HS-5 (cell line): ENCODE measurements around the gene CD226.
A peak's percentile ranks its signal among the peaks of the same experiment; 100 is the strongest.
"Not testable (repeated sequence)": the region's sequence is repeated elsewhere in the genome, so short reads cannot be mapped to it uniquely, and the experiment has no call there.

Source experiments
- DNase-seq: peaks from one replicate; pipeline ENCODE4 v3.0.0-alpha.2; 2012; ENCODE audit warnings: low read depth

CD226 gene

DNA sequence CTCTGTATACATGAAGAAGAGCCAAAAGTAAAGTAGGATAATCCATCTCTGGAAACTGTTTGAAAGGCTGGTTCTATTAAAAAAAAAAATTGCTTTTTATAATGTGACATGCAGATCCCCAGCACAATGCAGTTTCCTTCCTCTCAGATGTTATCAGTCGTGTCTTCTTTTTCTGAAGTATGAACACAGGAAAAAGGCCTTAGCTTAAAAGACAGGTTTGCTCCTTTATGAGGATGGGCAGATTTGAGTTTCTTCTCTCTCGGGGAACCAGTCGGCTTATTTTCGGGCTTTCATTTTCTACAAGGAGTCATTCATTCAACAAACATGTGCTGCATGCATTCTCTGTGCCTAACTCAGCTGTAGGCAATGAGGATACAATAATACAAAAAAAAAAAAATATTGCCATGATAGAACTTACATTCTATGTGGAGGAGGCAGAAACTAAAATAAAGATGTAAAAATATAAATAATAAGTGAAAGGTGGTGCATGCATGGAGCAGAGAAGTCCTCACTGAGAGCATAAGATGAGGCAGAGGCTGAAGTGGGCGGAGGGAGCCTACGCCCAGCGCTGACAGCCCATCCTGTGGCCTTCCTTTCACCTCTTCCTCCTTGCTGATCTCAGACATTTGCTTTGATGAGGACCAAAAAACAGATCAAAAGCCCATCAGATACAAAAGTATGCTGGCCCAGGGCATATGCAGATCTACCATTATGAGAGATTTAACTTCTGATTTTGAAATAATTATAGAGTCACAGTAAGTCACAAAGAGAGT lies at the start of gene CD226:
Gene CD226, minus strand, starts transcription at position 513 of the 773 bp plus-strand sequence. Its CDS starts 467 bp downstream, at position 46.
- DNase-seq: no peak

GRCh38 chr18:69996951-69997798 lies 49.5 kb upstream of the CD226 start:
- no peak for DNase-seq

DNA sequence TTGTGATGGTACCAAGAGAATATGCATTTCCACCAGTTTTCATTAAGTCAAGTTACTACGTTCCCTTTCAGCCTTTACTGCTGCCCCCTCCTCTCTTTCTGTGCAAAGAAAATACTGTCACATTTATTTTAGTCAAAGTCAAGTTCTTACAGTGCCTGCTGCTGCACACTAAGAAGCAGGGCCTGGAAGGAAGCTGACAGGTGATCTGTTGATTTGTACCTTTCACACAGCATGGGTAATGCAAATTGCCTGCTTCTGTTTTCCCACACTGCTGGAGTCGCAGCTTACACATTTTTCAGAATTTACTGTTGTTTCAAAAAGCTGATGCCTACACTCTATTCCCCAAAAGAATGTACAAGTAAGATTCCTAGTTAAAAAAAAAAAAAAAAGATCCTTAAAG lies 48.7 kb upstream of the CD226 start:
- no peak for DNase-seq

DNA sequence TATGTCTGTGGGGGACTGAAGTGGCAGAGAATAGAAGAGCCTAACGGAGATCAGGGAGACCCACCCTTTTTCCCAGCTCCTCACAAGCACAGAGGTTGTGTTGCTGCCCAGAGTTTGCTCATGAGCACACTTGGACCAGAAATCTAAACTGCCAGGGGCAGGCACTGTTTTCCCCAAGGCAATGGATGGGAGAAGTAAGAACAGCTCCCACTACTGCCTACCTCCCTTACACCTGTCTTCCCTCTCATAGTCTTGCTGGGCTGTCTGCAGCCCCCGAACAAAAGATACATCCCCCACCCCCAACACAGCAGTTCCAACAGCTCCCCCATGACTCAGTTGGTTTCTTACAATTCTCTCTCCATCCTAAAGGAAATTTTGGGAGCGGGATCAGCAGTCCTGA lies 48.1 kb upstream of the CD226 start:
- no peak for DNase-seq

DNA sequence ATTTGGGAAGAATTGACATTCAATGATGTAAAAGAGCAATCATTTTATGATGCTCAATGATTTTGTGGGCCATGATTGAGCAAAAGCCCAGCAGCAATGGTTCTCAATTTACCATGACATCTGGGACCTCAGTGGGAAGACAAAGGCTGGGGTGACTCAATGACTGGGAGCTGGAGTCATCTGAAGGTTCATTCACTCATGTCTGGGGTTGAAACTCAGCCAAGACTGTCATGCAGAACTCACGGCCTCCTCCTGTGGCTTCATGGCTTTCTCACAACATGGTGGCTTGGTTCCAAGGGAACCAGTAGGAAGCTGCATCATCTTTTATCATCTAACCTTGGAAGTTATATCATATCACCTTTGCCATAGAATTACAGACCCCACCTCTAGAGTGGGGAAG lies 45.1 kb upstream of the CD226 start:
- DNase-seq: peak; percentile 9

GRCh38 chr18:69987870-69988269 lies 40.2 kb upstream of the CD226 start:
- DNase-seq: no peak

- DNase-seq: no peak
These were observed 37.6 kb upstream of the CD226 start for GRCh38 chr18:69985239-69985638.

GRCh38 chr18:69982417-69982816 lies 34.7 kb upstream of the CD226 start:
- DNase-seq: no peak

DNA sequence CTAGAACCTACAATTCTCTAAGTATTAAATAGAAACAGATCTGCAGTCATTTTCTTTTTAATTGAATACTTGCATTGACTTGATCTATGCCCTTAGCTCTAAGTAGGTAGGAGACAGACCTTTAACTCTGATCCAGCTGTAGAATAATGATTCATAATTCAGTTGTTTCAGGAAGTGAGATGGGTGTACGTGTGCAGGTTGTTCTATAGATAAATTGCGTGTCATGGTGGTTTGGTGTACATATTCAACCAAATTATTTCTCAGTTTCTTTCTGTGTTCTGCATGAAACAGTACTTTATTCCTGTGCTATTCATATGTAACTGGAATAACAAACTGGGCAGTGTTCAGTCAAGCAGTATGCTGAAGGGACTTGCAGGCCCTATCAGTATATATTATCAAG lies 34.3 kb upstream of the CD226 start:
- DNase-seq: no peak

DNA sequence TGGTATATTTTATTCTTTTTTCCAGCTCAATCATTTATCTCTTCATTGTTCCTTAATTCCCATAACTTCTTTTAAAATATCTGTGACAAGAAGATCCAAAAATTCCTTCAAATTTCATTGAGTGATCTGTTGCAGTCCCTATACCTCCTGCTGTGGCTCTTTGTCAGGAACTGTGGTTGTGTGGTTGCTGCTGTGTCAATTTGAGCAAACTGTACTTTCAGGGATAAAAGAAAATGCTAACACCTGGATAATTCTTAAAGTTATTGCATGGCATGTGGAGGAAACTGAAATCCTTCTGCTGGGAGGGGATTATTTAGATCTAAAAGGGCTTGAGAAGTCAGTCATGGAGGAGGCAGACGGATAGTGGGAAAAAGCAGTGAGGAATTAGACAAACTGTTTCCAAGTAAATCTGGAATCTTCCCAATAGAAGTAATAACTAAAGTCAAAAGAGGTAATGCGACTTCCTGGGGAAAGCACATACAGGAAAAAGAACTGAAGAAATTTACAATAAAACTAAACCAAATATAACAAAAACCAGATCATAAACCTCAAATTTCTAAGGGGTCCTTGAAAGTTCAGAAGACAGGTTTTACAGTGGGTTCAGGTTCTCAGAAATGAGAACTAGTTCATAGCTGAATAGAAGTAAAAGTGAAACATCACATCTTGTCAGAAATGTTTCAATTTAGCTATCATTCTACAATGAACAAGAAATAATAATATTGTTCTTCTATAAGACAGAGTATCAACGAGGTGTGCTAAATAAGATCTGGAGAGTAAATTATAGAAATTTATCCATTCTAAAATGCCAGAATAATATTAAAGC lies 33.5 kb upstream of the CD226 start:
- no peak for DNase-seq

GRCh38 chr18:69980509-69980908 lies 32.8 kb upstream of the CD226 start:
- no peak for DNase-seq

- DNase-seq: no peak
These were observed 31.4 kb upstream of the CD226 start for GRCh38 chr18:69978732-69979715.

DNA sequence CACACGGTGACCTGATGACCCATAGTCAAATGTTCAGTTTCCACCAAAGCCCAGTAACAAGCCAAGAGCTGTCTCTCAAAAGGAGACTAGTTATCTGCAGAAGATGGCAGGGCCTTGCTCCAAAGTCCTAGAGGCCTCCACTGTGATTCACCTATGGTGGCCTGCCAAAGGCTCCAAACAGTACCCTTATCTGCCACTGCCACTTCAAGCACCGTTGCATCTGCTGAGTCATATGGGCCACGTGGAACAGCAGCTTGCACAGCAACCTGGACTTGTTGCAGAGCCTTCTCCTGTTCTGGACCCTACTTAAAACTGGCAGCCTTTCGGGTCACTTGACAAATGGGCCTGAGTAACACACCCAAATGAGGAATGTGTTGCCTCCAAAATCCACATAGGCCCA lies 27.6 kb upstream of the CD226 start:
- DNase-seq: not testable (repeated sequence)

- DNase-seq: no peak
These were observed 26.7 kb upstream of the CD226 start for GRCh38 chr18:69974365-69974764.

DNA sequence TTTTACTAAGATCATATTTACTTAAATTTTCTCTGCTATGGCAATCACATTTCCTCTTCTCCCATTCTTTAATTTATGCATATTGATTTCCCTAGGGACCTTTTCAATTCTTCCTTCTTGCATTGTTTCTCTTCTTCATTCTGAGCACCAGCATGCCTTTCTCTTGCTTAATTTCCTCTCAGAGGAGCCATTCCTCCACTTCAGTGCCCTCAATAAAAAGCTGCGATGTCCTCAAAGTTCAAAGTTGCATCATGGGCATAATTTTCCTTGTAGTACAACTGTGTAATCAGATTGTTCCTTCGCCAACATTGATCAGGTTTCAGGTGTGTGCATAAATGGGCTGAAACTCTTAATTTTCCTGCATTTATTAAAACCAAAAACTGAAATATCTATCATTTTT lies 21.8 kb upstream of the CD226 start:
- no peak for DNase-seq

- DNase-seq: no peak
These were observed 20.4 kb upstream of the CD226 start for GRCh38 chr18:69968039-69968438.

DNA sequence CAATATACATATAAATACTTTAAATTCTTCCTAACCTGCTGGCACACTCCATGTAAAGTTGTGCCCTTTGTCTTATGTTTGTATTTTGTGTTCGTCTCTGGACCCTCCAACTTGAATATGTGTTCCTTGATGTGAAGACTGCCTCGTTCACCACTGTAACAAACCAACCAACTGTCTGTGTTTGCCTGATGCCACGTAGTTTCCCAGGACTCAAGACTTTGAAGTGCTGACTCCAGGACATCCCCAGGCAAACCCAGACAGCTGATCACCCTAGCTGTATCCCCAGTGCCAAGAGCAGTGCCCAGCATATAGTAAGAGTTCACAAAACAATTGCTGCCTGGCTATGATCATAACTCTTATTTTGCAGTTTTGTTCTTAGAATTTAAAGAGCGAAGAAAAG lies 15.5 kb upstream of the CD226 start:
- DNase-seq: no peak

- DNase-seq: no peak
These were observed 14.0 kb upstream of the CD226 start for GRCh38 chr18:69961718-69962117.

DNA sequence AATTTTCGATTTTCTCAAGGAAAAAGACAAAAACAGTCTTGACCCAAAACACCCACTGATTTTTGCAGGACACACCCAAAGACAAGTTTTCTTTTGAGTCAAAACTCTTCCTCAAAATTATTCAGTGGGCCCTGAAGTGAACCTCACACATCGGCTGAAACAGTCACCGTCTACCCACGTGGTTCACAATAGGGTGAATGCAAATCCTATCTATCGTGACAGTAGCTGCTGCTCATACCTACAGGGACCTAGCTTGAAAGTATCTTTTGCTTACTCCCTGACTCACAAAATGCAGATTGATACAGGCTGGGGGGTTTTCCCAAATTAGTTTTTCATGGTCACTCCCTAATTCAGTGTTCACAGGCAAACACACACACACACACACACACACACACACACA lies 10.7 kb upstream of the CD226 start:
- DNase-seq: no peak

DNA sequence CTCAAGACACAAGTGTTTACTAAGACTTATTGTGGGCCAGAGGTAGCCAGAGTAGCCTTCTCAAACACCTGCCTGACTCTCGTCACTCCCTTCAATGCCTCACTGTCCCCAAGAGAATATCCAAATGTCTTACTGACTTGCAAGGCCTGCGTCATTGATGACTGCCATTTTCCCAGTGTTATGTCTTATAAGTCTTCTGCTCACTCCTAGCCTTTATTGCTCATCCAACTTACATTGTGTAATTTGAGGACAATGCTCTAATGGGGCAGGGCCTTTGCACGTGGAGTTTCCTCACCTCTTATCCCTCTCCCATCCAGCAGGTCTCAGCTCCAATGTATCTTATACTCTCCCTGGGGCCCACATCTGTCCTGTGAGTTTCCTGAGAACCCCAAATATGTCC lies 10.1 kb upstream of the CD226 start:
- DNase-seq: no peak
